GM18867 (cell line): ENCODE measurements around the gene CDKAL1.
"Not testable (repeated sequence)": the region's sequence is repeated elsewhere in the genome, so short reads cannot be mapped to it uniquely, and the experiment has no call there.

Source experiments
- ATAC-seq: cut with Tn5 transposase; IDR thresholded peaks from one replicate; pipeline ENCODE4 v1.9.1; 2021; ENCODE audit warnings: mild to moderate bottlenecking, moderate library complexity; ENCODE audit not compliant: unreplicated experiment

CDKAL1 gene

DNA sequence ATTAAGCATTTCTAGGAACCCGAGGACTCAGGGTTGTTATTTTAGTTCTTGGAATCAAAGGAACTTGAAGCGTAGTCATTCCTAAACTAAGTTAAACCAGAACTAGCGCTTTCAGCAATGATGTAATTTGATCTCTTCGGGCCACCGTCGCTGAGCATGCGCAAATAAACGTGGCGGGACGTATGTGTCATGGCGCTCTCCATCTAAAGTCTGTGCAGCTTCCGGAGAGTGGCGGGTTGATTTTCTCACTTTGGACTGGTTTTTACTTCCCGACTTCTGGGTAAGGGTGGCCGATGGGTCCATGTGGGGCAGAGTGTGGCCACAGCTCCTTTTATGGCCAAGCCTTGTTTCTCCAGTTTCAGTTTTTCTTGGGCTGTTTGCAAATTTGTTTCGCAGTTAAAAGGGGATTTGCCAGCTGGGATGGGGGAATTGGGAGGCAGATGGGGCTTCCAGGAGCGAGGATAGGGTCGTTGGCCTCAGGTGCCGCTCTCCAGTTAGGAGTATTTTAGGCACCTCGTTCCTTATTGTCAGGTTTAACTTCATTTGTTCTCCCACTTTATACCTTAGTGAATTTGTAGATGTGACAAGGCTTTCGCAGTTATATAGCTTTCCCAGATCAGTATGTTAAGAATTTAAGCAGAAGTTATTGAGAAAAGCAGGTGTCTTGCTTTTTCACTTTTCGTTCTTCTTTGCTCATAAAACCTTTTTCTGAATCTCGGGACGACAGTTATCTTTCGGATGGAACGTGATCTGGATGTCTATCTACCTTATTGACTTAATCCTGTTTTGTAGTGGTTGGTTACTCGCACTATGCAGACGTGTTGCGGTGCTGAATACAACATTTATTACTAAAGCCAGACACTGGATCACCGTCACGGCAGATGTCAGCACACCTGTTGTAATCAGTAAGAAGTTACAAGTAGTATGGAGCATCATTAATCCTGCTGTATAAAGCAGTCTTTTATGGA is at the start of gene CDKAL1:
Gene CDKAL1, plus strand, starts transcription at position 163 of the 968 bp plus-strand sequence. CDS start 11,894 bp downstream, outside the sequence.
- peak; percentile 85 for ATAC-seq

DNA sequence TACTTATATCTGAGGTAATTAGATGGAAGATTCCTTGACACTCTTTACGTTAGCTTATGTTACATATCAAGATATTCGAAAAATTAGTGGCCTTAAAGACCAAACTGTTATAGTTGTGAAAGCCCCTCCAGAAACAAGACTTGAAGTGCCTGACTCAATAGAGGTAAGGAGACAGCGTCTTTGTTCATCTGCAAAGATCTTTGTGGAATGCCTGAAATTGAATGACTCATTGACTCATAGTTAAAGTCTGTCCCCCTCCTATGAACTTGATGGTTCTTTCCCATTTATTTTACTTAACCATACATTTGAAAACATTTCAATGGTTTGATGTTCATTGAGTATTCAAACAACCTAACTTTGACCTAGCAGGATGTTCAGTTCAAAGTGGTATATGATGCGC is 47.6 kb upstream of the CDKAL1 start:
- no peak for ATAC-seq

DNA sequence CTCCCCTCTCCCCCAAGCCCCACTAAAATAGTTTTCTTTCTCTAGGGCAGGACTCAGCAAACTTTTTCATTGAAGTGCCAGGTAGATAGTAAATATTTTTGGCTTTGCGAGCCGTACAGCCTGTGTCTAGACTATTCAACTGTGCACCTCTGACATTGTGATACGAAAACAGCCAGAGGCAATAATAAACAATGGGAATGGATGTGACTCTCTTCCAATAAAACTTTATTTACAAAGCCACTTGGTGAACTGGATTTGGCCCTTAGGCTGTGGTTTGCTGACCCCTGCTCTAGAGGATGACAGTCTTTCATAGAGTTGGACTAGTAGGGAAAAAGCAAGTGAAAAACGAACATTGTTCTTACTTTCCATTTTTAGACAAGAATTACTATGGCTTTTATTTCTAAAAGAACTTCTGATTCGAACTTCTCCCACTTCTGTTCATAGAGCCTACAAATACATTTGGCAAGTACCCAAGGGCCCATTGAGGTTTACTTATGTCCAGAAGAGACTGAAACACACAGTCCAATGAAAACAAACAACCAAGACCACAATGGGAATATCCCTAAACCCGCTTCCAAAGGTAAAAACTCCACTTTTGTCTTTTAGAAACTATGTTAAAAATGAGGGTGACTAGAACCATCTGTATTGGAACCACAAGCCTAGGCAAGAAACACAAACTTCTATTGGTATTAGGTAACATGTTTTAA is 46.4 kb upstream of the CDKAL1 start:
- ATAC-seq = no peak

DNA sequence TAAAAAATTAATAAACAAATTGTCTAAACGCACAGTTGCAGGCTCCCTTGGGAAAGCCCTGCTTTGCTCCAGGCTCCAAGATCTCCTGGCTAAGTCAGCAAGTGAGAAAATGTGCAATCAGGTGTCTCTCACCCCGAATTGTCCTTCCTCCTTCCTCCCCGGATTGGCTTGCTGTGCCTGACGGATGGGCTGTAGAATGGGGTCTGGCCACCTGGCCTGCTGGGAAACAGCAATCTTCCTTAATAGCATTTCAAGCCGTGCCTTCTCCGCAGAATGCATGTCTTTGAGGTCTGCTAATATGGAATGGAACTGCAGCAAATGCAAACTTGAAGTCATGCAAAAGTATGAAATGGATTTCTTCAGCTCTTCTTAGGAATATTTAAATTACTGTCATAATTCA is 43.7 kb upstream of the CDKAL1 start:
- ATAC-seq = no peak

DNA sequence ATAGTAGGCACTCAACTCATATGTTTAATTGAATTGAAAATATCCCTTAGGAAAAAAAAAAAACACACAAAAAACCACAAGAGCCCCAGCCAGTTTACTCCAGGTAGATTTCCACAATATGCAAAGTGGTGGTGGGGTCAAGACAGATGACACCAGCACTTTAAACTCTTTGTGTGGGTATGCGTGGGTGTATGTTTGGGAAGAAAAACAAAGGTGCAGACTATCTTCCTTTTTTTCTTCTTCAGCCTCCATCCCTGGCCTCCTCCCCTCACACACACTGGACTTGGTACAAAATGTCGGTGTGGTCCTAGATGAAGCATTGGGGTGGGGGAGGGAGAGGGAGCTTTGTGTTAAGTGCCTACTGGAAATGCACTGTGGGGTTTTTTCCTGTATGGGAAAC is 42.2 kb upstream of the CDKAL1 start:
- no peak for ATAC-seq

DNA sequence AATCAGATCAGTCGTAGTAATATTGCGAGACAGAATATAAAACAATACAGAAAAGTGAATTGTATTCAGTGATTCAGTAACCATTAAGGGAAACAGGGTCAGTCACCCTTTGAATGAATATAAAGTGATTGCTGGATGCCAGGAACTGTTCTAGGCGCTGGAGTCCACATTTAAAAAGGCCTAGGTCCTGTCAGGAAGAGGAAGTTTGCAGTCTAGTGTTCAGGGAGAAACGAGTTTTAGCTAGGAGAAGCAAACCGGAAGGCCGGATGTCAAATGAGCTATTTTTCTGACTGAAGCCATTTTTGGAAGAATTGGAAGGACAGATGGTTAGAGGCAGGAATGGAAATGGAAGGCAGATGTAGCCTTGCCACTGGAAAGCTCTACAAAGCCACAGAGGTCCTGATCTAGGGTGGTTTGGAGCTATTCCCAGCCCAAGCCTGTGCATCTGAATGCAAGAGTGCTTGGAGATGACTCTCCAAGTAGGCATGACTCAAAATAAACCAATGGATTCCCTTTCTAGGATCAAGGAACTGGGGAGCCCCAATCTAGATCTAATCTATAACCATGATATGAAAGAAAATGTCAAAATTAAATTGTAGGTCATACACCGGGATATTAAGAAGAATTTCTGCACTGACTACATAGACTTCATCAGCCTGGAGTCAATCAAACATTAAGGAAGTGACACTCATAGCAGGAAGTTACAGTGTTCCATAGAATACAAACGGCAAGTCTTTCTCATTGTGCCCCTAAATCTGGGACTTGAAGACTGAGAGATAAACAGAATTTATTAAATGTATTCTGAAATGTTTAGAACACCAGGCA is 36.8 kb upstream of the CDKAL1 start:
- ATAC-seq = no peak

DNA sequence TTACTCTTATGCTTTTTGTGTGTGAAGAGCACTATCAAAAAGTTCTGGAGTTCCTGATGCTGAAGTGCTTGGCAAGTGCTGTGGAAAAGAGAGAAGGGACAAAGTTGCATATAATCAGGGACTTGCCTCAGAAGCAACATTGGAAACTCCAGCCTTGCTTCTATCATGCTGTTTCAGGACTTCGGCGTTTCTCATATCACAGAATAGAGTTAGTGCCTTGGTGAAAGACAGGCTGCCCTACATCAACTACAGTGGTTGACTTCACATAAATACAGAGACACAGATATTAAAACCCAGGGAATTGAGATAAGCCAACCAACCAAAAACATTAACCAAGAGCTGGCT is 36.2 kb upstream of the CDKAL1 start:
- ATAC-seq = no peak

DNA sequence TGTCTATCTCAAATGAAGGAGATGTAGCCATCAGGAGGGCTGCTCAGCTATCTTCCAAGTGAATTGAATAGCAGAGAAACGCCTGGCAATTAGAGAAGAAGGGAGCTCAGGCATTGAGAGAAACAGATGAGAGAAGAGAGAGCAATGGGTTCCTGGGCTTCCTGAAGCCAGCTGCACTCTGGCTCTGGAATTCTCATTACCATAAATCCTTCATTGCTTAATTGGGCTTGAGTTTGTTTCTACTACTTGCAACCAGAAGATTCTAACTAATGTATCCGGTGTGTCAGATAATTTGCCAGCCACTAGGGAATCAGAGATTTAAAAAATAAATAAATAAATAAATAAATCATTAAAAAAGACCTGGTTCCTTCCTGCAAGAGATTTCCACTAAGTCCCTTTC is 25.0 kb upstream of the CDKAL1 start:
- no peak for ATAC-seq

DNA sequence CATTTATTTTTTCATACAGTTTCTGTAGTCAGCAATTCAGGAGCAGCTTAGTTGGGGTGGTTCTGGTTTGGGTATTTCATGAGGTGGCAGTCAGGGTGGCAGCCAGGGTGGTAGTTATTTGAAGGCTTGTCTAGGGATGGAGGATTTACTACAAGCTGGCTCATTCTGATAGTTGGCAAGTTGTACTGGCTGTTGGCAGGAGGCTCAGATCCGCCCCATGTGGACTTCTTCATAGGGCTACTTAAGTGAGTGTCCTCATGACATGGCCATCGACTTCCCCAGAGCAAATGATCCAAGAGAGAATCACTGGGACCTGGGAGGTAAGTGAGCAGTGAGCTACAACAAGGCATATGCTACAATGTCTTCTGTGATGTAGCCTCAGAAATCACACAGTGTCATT is 22.4 kb upstream of the CDKAL1 start:
- no peak for ATAC-seq

DNA sequence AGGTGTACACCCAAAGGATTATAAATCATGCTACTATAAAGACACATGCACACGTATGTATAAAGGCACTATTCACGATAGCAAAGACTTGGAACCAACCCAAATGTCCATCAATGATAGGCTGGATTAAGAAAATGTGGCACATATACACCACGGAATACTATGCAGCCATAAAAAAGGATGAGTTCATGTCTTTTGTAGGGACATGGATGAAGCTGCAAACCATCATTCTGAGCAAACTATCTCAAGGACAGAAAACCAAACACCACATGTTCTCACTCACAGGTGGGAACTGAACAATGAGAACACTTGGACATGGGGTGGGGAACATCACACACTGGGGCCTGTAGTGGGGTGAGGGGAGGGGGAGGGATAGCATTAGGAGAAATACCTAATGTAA is 9.0 kb upstream of the CDKAL1 start:
- not testable (repeated sequence) for ATAC-seq

DNA sequence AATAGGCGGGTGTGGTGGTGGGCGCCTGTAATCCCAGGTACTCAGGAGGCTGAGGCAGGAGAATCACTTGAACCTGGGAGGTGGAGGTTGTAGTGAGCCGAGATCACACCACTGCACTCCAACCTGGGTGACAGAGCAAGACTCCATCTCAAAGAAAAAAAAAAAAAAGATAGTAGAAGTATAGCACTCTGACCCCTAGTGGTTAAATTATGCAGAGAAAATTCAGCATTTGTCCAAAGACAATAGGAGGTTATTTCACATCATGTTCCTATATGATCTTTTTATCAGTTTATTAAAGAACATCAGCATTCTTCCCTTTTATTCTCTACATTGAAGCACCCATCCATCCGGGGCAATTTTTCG is 5.2 kb upstream of the CDKAL1 start:
- ATAC-seq = peak; percentile 62

DNA sequence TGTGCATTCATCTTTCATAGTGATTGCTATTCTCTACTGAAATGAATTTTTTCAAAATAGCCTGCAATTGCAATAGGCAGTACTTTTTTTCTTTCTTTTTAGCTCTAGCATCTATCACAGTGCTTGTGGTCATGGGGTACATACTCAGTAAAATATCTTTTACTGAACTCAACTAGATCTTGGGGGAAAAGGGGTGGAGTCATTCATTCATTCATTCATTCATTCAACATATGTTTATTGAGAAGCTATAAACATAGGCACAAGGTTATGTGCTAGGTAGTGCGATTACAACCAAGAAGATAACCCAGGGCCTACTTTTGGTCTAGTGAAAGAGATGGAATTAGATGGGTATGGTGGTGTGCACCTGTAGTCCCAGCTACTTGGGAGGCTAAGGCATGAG is 1.4 kb upstream of the CDKAL1 start:
- no peak for ATAC-seq

DNA sequence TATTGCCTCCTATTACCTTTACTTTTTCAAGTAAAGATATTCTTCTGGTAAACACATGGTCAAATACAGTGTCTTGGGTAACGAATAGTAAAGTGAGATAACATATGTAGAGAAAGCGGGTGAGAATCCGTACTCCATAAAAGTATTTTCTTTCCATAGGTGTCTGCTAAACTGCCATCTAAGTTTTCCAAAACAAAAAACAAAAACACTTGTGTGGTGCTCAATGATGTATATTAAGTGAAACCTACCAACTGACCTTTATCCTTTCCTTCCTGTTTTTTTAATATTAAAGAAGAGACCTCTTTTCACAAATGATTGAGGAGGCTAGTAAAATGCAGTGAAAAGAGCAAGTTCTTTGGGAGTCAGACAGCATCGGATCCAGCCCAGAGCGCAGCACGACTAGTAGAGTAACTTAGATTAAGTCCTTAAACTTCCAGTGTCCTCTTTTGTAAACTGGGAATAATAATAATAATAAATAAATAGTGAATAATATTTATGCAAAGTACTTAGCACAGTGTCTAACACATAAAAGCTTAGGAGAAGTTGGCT is 437 bp upstream of the CDKAL1 start:
- peak; percentile 1 for ATAC-seq

DNA sequence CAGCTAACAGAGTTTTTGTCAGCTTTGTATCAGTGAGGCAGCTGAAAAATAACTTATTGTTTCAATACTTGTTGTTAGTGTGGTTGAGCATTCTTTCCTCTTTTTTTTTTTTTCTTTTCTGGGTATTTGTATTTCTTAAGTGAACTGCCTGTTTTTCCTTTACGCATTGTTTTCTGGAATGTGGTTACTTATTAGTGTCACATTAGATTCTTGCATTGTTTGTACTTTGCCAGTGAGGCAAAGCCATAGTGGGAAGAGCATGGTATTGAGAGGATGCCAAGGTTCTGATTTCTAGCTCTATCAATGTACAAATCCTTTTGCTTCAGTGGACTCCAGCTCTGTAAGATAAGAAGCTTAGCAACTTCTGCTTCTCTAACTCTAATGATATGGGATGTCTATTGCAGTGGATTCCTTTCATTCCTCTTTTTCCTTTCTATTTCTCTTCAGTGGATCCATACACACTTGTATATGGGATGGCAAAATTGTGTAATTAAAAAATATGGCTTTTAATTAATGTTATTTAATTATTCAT is 3.9 kb downstream of the CDKAL1 start:
- no peak for ATAC-seq

DNA sequence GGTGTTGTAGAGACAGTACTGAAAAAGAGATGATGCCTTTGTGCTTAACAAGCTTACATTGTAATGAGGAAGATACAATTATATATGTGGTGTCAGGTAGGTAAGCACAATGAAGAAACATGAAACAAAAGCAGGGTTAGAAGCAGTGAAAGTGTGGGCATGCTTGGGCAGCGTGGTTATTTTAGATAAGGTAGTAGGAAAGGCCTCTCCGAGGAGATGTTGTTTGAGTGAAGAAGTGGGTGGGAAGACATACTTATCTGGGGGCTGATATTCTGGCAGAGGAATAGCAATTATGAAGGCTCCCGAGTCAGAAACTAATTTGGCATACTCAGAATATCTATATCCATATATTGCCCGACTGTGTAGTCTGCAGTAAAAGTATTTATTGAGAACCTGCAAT is 4.7 kb downstream of the CDKAL1 start:
- no peak for ATAC-seq

DNA sequence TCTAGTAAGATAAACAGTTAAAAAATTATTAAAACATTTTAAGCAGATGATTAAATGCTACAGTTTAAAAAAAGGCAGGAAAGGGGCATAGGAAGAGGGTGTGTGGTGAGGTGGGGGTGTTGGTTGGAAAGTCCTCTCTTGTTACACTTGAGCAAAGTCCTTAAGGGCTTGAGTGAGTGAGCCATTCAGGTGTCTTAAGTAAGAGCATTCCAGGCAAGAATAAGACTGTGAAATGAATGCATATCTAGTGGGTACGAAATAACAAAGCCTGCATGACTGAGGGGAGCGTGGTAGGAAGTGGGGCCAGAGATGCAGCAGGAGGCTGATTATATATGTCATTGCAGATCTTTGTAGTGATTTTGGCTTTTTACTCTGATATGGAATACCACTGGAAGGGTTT is 5.1 kb downstream of the CDKAL1 start:
- no peak for ATAC-seq

DNA sequence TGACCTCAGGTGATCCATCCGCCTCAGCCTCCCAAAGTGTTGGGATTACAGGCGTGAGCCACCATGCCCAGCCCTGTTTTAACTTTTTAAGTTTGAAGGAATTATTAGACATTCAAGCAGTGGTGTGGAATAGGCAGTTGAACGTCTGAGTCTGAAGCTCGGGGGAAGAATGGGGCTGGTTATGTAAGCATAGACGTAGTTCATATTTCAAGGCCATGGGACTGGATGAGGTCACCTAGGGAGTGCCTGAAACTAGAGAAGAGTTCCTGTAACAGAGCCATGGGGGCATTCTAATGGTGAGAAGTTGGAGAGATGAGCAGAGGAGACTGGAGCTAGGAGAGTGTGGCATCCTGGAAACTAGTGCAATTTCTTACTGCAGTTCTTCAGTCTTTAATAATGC is 6.4 kb downstream of the CDKAL1 start:
- ATAC-seq = no peak

DNA sequence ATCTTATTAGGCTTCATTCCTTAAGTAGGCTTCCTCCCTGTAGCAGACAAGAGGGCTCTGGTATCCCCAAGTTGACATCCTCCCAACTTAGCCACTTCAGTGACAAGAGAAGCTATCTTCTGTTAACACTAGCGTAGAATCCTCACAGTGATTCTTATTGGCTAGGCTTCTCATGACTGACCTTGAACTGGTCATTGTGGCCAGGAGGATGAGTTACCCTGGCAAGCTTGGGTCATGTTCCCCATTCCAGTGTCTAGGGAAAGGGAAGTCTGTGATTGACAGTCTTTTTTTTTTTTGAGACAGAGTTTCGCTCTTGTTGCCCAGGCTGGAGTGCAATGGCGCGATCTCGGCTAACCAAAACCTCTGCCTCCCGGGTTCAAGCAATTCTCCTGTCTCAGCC is 7.1 kb downstream of the CDKAL1 start:
- no peak for ATAC-seq

DNA sequence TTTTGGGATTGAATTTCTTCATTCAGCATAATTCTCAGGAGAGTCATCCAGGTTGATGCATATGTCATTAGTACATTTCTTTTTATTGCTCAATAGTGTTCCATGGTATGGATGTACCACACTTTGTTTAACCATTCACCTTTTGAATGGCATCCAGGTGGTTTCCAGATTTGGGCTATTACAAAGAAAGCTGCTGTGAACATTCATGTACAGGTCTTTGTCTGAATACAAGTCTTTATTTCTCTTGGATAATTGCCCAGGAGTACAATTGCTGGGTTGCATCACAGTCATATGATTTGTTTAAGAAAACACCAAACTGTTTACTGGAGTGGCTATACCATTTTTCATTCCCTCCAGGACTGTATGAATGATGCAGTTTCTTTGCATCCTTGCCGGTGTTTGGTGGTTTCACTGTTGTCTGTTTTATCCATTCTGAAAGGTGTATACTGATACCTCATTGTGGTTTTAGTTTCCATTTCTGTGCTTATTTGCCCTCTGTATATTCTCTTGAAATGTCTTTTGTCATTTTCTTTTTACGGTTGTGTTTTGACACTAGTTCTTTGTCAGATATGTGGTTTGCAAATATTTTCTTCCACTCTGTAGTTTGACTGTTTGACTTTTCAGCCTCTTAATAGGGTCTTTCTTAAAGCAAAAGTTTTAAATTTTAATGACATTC is 8.8 kb downstream of the CDKAL1 start:
- peak; percentile 98 for ATAC-seq

DNA sequence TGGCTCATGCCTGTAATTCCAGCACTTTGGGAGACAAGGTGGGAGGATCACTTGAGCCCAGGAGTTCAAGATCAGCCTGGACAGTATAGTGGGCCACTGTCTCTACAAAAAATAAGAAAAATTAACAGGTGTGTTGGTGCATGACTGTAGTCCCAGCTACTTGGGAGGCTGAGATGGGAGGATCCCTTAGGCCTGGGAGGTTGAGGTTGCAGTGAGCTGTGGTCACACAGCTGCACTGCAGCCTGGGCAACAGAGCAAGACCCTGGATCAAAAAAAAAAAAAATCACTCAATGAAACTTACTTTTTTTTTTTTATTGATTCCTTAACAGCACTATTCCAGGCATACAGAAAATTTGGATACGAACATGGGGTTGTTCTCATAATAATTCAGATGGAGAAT is 14.0 kb downstream of the CDKAL1 start:
- ATAC-seq = no peak
